Measurements from ENCODE around the gene RBFOX2. TPM values are rescaled to one million over a fixed set of nuclear protein-coding genes. Genes with fewer than 3 reads are reported as not detected.

RBFOX2 gene
- total and polyA plus RNA-seq, 2 donors (not counting 1 experiment from before 2014, with no cell fraction given): 173 to 190 TPM

DNA sequence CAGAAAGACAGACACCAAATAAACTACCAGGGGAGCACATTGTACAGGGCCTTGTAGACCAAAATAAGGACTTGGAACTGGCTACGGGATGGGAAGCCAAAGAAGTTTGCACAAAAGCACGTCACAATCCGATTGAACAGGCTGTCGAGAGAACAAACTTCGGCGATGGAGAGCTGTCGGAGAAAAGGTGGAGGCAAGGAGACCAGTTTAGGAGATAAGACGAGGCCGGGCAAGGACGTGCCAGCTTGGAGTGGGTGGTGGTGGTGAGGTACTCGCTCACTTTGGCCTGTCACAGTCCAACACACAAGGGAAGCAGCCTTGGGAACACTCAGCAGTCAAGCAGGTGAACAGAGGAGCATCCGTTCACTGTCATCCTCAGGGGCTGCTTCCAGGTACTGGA lies 291.9 kb downstream of the RBFOX2 start:
- Histone ChIP-seq H3K27me3 (ENCODE audit: control insufficient read depth, insufficient read depth, low read length) (no peaks in the 10 kb centered on the region), H3K9me3 (ENCODE audit: control insufficient read depth, insufficient read depth, low read depth, low read length) (no peaks in the 10 kb centered on the region), H4K20me1 (ENCODE audit: control insufficient read depth, extremely low read depth, insufficient read depth, low read length) (no peaks in the 10 kb centered on the region), H3K27ac (ENCODE audit: insufficient read depth, low read length) (no peak overlapping the region), H2AFZ (ENCODE audit: low read length) (no peak overlapping the region), H3K4me1 (ENCODE audit: control insufficient read depth, extremely low read depth, insufficient read depth, low read length) (peaks cover 10% of the 10 kb centered on the region), H3K4me3 (replicated peaks in 1 of 4; ENCODE audit: control extremely low read depth in 1 of 4, insufficient read depth in 1 of 4, low read depth in 3 of 4, low read length in 4 of 4) (no peak overlapping the region), H3K9ac (ENCODE audit: insufficient read depth, low read length) (no peak overlapping the region), H3K79me2 (ENCODE audit: control insufficient read depth, insufficient read depth, low read length) (no peaks in the 10 kb centered on the region), H3K4me2 (ENCODE audit: extremely low read depth, insufficient read depth, low read length) (no peak overlapping the region), H3K36me3 (ENCODE audit: control insufficient read depth, insufficient read depth, low read length) (peaks cover 14% of the 10 kb centered on the region)
- DNase-seq (ENCODE audit: low read depth in 2 of 2): no peak
- TF ChIP-seq, protein P1, sequence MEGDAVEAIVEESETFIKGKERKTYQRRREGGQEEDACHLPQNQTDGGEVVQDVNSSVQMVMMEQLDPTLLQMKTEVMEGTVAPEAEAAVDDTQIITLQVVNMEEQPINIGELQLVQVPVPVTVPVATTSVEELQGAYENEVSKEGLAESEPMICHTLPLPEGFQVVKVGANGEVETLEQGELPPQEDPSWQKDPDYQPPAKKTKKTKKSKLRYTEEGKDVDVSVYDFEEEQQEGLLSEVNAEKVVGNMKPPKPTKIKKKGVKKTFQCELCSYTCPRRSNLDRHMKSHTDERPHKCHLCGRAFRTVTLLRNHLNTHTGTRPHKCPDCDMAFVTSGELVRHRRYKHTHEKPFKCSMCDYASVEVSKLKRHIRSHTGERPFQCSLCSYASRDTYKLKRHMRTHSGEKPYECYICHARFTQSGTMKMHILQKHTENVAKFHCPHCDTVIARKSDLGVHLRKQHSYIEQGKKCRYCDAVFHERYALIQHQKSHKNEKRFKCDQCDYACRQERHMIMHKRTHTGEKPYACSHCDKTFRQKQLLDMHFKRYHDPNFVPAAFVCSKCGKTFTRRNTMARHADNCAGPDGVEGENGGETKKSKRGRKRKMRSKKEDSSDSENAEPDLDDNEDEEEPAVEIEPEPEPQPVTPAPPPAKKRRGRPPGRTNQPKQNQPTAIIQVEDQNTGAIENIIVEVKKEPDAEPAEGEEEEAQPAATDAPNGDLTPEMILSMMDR (conservative IDR thresholded peaks at IDR 0.05 in 1 of 2, IDR thresholded peaks at IDR 0.05 in 1 of 2; ENCODE audit: low read depth in 1 of 2, low read length in 2 of 2): no peak
- no peak for TF ChIP-seq EZH2 (IDR thresholded peaks at IDR 0.05; ENCODE audit: low read length, missing control alignments)

DNA sequence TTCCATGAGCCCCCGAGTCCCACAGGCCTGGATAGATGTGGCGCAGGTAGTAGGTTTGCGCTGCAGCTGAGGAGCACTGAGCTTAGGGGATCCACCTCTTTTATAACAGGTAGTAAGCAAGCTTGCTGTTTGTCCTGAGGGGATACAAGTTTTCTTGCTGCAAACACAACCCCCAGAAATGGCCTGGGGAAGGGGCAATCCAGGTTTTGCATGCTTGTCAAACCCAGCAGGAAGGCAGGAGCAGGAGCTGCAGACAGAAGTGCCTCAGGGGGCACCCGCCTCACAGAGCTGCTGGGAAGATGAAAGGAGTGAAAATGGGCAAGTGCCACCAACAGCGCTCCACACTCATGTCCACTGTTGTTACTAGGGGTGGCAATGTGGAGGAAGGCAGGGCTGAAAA lies 292.5 kb downstream of the RBFOX2 start:
- Histone ChIP-seq H3K79me2 (ENCODE audit: control insufficient read depth, insufficient read depth, low read length) (no peaks in the 10 kb centered on the region), H3K9ac (ENCODE audit: insufficient read depth, low read length) (no peak overlapping the region), H3K4me1 (ENCODE audit: control insufficient read depth, extremely low read depth, insufficient read depth, low read length) (peaks cover 5% of the 10 kb centered on the region), H3K27ac (ENCODE audit: insufficient read depth, low read length) (no peak overlapping the region), H3K4me3 (replicated peaks in 1 of 4; ENCODE audit: control extremely low read depth in 1 of 4, insufficient read depth in 1 of 4, low read depth in 3 of 4, low read length in 4 of 4) (no peak overlapping the region), H2AFZ (ENCODE audit: low read length) (no peak overlapping the region), H3K9me3 (ENCODE audit: control insufficient read depth, insufficient read depth, low read depth, low read length) (no peaks in the 10 kb centered on the region), H4K20me1 (ENCODE audit: control insufficient read depth, extremely low read depth, insufficient read depth, low read length) (no peaks in the 10 kb centered on the region), H3K4me2 (ENCODE audit: extremely low read depth, insufficient read depth, low read length) (no peak overlapping the region), H3K36me3 (ENCODE audit: control insufficient read depth, insufficient read depth, low read length) (peaks cover 14% of the 10 kb centered on the region), H3K27me3 (ENCODE audit: control insufficient read depth, insufficient read depth, low read length) (no peaks in the 10 kb centered on the region)
- no peak for DNase-seq (ENCODE audit: low read depth in 2 of 2)
- TF ChIP-seq, protein P1 (conservative IDR thresholded peaks at IDR 0.05 in 1 of 2, IDR thresholded peaks at IDR 0.05 in 1 of 2; ENCODE audit: low read depth in 1 of 2, low read length in 2 of 2): no peak
- TF ChIP-seq EZH2 (IDR thresholded peaks at IDR 0.05; ENCODE audit: low read length, missing control alignments): no peak

DNA sequence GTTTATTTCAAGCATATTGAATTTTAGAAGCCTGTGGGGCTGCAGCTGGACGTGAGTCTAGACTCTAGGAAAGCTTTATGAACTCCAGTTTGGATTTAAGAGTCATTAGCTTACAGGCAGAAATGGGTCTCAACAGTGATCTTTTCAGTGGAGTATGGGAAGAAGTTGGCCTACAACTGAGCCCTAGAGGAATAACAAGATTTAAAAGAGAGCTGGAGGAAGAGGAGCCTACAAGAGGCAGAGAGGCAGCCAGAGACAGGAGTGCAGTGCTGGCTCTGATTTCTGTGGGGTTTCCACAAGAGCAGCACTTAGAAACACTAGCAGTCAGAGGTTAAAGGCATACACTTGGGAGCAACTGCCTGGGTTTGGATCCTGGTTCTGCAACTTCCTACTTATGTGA lies 293.1 kb downstream of the RBFOX2 start:
- Histone ChIP-seq H3K79me2 (ENCODE audit: control insufficient read depth, insufficient read depth, low read length) (no peaks in the 10 kb centered on the region), H3K4me2 (ENCODE audit: extremely low read depth, insufficient read depth, low read length) (no peak overlapping the region), H3K27ac (ENCODE audit: insufficient read depth, low read length) (no peak overlapping the region), H3K9me3 (ENCODE audit: control insufficient read depth, insufficient read depth, low read depth, low read length) (no peaks in the 10 kb centered on the region), H3K27me3 (ENCODE audit: control insufficient read depth, insufficient read depth, low read length) (no peaks in the 10 kb centered on the region), H4K20me1 (ENCODE audit: control insufficient read depth, extremely low read depth, insufficient read depth, low read length) (no peaks in the 10 kb centered on the region), H3K4me3 (replicated peaks in 1 of 4; ENCODE audit: control extremely low read depth in 1 of 4, insufficient read depth in 1 of 4, low read depth in 3 of 4, low read length in 4 of 4) (no peak overlapping the region), H3K4me1 (ENCODE audit: control insufficient read depth, extremely low read depth, insufficient read depth, low read length) (peaks cover 2% of the 10 kb centered on the region), H3K9ac (ENCODE audit: insufficient read depth, low read length) (no peak overlapping the region), H2AFZ (ENCODE audit: low read length) (no peak overlapping the region), H3K36me3 (ENCODE audit: control insufficient read depth, insufficient read depth, low read length) (peaks cover 14% of the 10 kb centered on the region)
- TF ChIP-seq EZH2 (IDR thresholded peaks at IDR 0.05; ENCODE audit: low read length, missing control alignments): no peak
- TF ChIP-seq, protein P1 (conservative IDR thresholded peaks at IDR 0.05 in 1 of 2, IDR thresholded peaks at IDR 0.05 in 1 of 2; ENCODE audit: low read depth in 1 of 2, low read length in 2 of 2): no peak
- no peak for DNase-seq (ENCODE audit: low read depth in 2 of 2)

All from fibroblast of lung (primary cell).